IMR-90 (cell line): ENCODE results near the gene BCAP31. TPM values are rescaled to one million over a fixed set of nuclear protein-coding genes. Genes with fewer than 3 reads are reported as not detected.

Source experiments
- ATAC-seq: fragments of 200-7000 bp; cut with Tn5 transposase; 2 replicates; pipeline ENCODE4 v1.9.1; 2020; ENCODE audit warnings: low read depth, mild to moderate bottlenecking, moderate library complexity
- BruUV-seq: library from RNA; stranded (reverse); fragments of 400-500 nt; replicated peaks from 2 replicates; lab custom pipeline; 2021; lab: Mats Ljungman, UMichigan
- CTCF ChIA-PET: fragments of 300-600 bp; formaldehyde crosslinking; extraction: SDS; loops from one replicate; lab custom pipeline; 2021; ENCODE audit warnings: antibody characterized with exemption; lab: Yijun Ruan, JAX
- POLR2A ChIA-PET: fragments of 300-600 bp; sonication (Branson Sonifier 250); formaldehyde crosslinking; loops from one replicate; lab custom pipeline; 2022; ENCODE audit warnings: antibody characterized with exemption; ENCODE audit not compliant: unreplicated experiment; lab: Charles Lee
- DNase-seq: peaks from one replicate; pipeline ENCODE4 v3.0.0; 2013
- H2AFZ ChIP-seq: replicated peaks from 2 replicates; pipeline ENCODE3; 2013; ENCODE audit warnings: low read length, mild to moderate bottlenecking; ENCODE audit not compliant: poor library complexity
- H2AK5ac ChIP-seq: 2 replicates; pipeline ENCODE4 v1.6.1; 2013; ENCODE audit warnings: low read depth, low read length, inconsistent platforms
- H2AK9ac ChIP-seq: replicated peaks from 2 replicates; pipeline ENCODE3; 2013; ENCODE audit warnings: mild to moderate bottlenecking, low read depth, low read length, moderate library complexity; ENCODE audit not compliant: poor library complexity
- H2BK120ac ChIP-seq: 2 replicates; pipeline ENCODE4 v1.6.1; 2013; ENCODE audit warnings: low read depth, low read length, inconsistent platforms
- H2BK15ac ChIP-seq: 3 replicates; pipeline ENCODE4 v1.6.1; 2013; ENCODE audit warnings: low read depth, low read length, inconsistent platforms
- H2BK20ac ChIP-seq: 2 replicates; pipeline ENCODE4 v1.6.1; 2013; ENCODE audit warnings: low read depth, mild to moderate bottlenecking, inconsistent platforms, low read length, moderate library complexity
- H2BK5ac ChIP-seq: 2 replicates; pipeline ENCODE4 v1.6.1; 2013; ENCODE audit warnings: mild to moderate bottlenecking, low read depth, low read length, inconsistent platforms; ENCODE audit not compliant: poor library complexity, severe bottlenecking
- H3K14ac ChIP-seq: replicated peaks from 2 replicates; pipeline ENCODE4 v1.6.1; 2013; ENCODE audit warnings: low read depth, low read length, inconsistent platforms
- H3K18ac ChIP-seq: 2 replicates; pipeline ENCODE4 v1.6.1; 2013; ENCODE audit warnings: low read depth, low read length, control low read depth
- H3K23ac ChIP-seq: 2 replicates; pipeline ENCODE4 v1.6.1; 2013; ENCODE audit warnings: low read depth, low read length, inconsistent platforms
- H3K27ac ChIP-seq: 2 replicates; pipeline ENCODE4 v1.5.1; 2013; ENCODE audit warnings: mild to moderate bottlenecking, control low read depth, low read length; ENCODE audit not compliant: insufficient read depth
- H3K27me3 ChIP-seq: 2 replicates; pipeline ENCODE4 v1.6.1; 2013; ENCODE audit warnings: low read length; ENCODE audit not compliant: control insufficient read depth, insufficient read depth
- H3K36me3 ChIP-seq: 2 replicates; pipeline ENCODE4 v1.6.1; 2013; ENCODE audit warnings: low read length, mixed read lengths; ENCODE audit not compliant: control insufficient read depth, insufficient read depth
- H3K4ac ChIP-seq: 2 replicates; pipeline ENCODE4 v1.6.1; 2013; ENCODE audit warnings: low read depth, low read length, inconsistent platforms
- H3K4me1 ChIP-seq: 2 replicates; pipeline ENCODE4 v1.6.1; 2013; ENCODE audit warnings: low read length, mixed read lengths; ENCODE audit not compliant: control insufficient read depth, insufficient read depth
- H3K4me2 ChIP-seq: 2 replicates; pipeline ENCODE4 v1.6.1; 2013; ENCODE audit warnings: low read depth, mild to moderate bottlenecking, control low read depth, low read length, moderate library complexity
- H3K4me3 ChIP-seq: 2 replicates; pipeline ENCODE4 v1.5.1; 2013; ENCODE audit warnings: low read depth, mild to moderate bottlenecking, control low read depth, low read length, moderate library complexity; ENCODE audit not compliant: insufficient read depth
- H3K56ac ChIP-seq: 2 replicates; pipeline ENCODE4 v1.6.1; 2013; ENCODE audit warnings: low read length, inconsistent platforms; ENCODE audit not compliant: insufficient read depth; ENCODE audit errors: extremely low read depth
- H3K79me1 ChIP-seq, 2 experiments: 2 replicates each; pipeline ENCODE4 v1.6.1; 2013; ENCODE audit warnings: low read length in 2 of 2, inconsistent platforms in 1 of 2, low read depth in 1 of 2
- H3K9ac ChIP-seq: 2 replicates; pipeline ENCODE4 v1.6.1; 2013; ENCODE audit warnings: low read depth, low read length, control low read depth
- H3K9me1 ChIP-seq: 2 replicates; pipeline ENCODE4 v1.6.1; 2013; ENCODE audit warnings: low read length, inconsistent platforms; ENCODE audit not compliant: insufficient read depth
- H3K9me3 ChIP-seq: 2 replicates; pipeline ENCODE4 v1.6.1; 2013; ENCODE audit warnings: low read length; ENCODE audit not compliant: control insufficient read depth, insufficient read depth
- H4K20me1 ChIP-seq: 2 replicates; pipeline ENCODE4 v1.6.1; 2013; ENCODE audit warnings: low read length, inconsistent platforms; ENCODE audit not compliant: insufficient read depth
- H4K5ac ChIP-seq: 2 replicates; pipeline ENCODE4 v1.6.1; 2013; ENCODE audit warnings: mild to moderate bottlenecking, low read depth, low read length, control low read depth
- H4K8ac ChIP-seq, 2 experiments: 2 replicates each; pipeline ENCODE4 v1.6.1; 2013; ENCODE audit warnings: low read depth in 2 of 2, low read length in 2 of 2, control low read depth in 1 of 2, inconsistent platforms in 1 of 2
- H4K91ac ChIP-seq: 2 replicates; pipeline ENCODE4 v1.6.1; 2013; ENCODE audit warnings: low read depth, low read length, inconsistent platforms; ENCODE audit not compliant: insufficient read depth
- BHLHE40 ChIP-seq: fragments of 150-350 bp; IDR thresholded peaks from 2 replicates; pipeline ENCODE4 v1.6.1; 2016; ENCODE audit warnings: mild to moderate bottlenecking, low read depth, low read length
- CEBPB ChIP-seq: IDR thresholded peaks from 2 replicates; pipeline ENCODE4 v1.6.1; 2012; ENCODE audit warnings: low read depth, low read length, improper control_type of control experiment
- CHD1 ChIP-seq: IDR thresholded peaks from 2 replicates; pipeline ENCODE4 v1.6.1; 2012; ENCODE audit warnings: low read depth, low read length, improper control_type of control experiment
- ELK1 ChIP-seq: fragments of 150-350 bp; IDR thresholded peaks from 2 replicates; pipeline ENCODE4 v1.6.1; 2016; ENCODE audit warnings: low read depth, mild to moderate bottlenecking, low read length, moderate library complexity, borderline replicate concordance
- FOS ChIP-seq: fragments of 150-350 bp; IDR thresholded peaks from 2 replicates; pipeline ENCODE4 v1.6.1; 2016; ENCODE audit warnings: low read depth, low read length
- MAFK ChIP-seq: IDR thresholded peaks from 2 replicates; pipeline ENCODE4 v1.6.1; 2012; ENCODE audit warnings: low read depth, low read length, improper control_type of control experiment
- MAZ ChIP-seq: IDR thresholded peaks from 2 replicates; pipeline ENCODE4 v1.6.1; 2012; ENCODE audit warnings: low read depth, mild to moderate bottlenecking, low read length, improper control_type of control experiment, moderate library complexity, borderline replicate concordance
- MXI1 ChIP-seq: IDR thresholded peaks from 2 replicates; pipeline ENCODE4 v1.6.1; 2012; ENCODE audit warnings: low read depth, mild to moderate bottlenecking, low read length, moderate library complexity, borderline replicate concordance
- NFE2L2 ChIP-seq: fragments of 150-350 bp; IDR thresholded peaks from 2 replicates; pipeline ENCODE4 v1.6.1; 2016; ENCODE audit warnings: low read depth, mild to moderate bottlenecking, low read length
- POLR2A ChIP-seq: IDR thresholded peaks from 2 replicates; pipeline ENCODE4 v1.6.1; 2012; ENCODE audit warnings: mild to moderate bottlenecking, low read depth, low read length
- RAD21 ChIP-seq: IDR thresholded peaks from 2 replicates; pipeline ENCODE4 v1.6.1; 2012; ENCODE audit warnings: low read length, improper control_type of control experiment
- RCOR1 ChIP-seq: IDR thresholded peaks from 2 replicates; pipeline ENCODE4 v1.6.1; 2012; ENCODE audit warnings: mild to moderate bottlenecking, low read length, improper control_type of control experiment; ENCODE audit not compliant: insufficient replicate concordance
- RFX5 ChIP-seq: IDR thresholded peaks from 2 replicates; pipeline ENCODE4 v1.8.0; 2012; ENCODE audit warnings: low read depth, mild to moderate bottlenecking, low read length, moderate library complexity
- SMC3 ChIP-seq: fragments of 150-350 bp; IDR thresholded peaks from 2 replicates; pipeline ENCODE4 v1.6.1; 2016; ENCODE audit warnings: low read depth, mild to moderate bottlenecking, antibody characterized with exemption, low read length, moderate library complexity
- USF2 ChIP-seq: fragments of 150-350 bp; IDR thresholded peaks from 2 replicates; pipeline ENCODE4 v1.6.1; 2017; ENCODE audit warnings: mild to moderate bottlenecking, antibody characterized with exemption, low read length, low read depth
- WGBS, 2 experiments: methylation state at CpG; one replicate each; pipeline versions ENCODE4 v1.1.5 to v1.1.7; 2013; ENCODE audit warnings: missing lambda C conversion rate in 2 of 2; ENCODE audit not compliant: insufficient read length in 1 of 2; ENCODE audit errors: extremely low coverage in 2 of 2; 5-methylcytosine and 5-hydroxymethylcytosine counted together
- dilution Hi-C: fragments of 300-500 bp; cut with HindIII; formaldehyde crosslinking; loops from one replicate; pipeline ENCODE4 v1.14.3; 2018; ENCODE audit warnings: low sequenced_read_pairs; ENCODE audit not compliant: unreplicated experiment
- in situ Hi-C: fragments of 300-500 bp; cut with MboI; formaldehyde crosslinking; loops from 3 replicates; pipeline ENCODE4 v1.14.3; 2019; ENCODE audit warnings: low sequenced_read_pairs, inconsistent platforms, mixed read lengths
- intact Hi-C: fragments of 100-400 bp; cut with micrococcal nuclease; formaldehyde crosslinking; loops from 2 replicates; pipeline ENCODE4 v1.10.0; 2022
- polyA plus RNA-seq, 3 experiments: library from polyadenylated mRNA; depleted of rRNA; stranded (reverse); fragments of >200 nt; gene quantifications; 2 replicates each; pipeline ENCODE4 v1.2.3, GENCODE V29; 2012; ENCODE audit warnings: low replicate concordance in 1 of 3
- total RNA-seq: library from RNA; depleted of rRNA; stranded (reverse); fragments of >200 nt; gene quantifications from 2 replicates; pipeline ENCODE4 v1.2.3, GENCODE V29; 2012
- TF ChIP-seq, protein P1 (sequence below): conservative IDR thresholded peaks from 2 replicates; pipeline ENCODE4 v1.5.1; 2012; ENCODE audit warnings: mild to moderate bottlenecking, low read depth, low read length, improper control_type of control experiment

The BCAP31 gene
- total and polyA plus RNA-seq, 2 of the 4 experiments (the other 2 are of a cell fraction) = 125 to 244 TPM

DNA sequence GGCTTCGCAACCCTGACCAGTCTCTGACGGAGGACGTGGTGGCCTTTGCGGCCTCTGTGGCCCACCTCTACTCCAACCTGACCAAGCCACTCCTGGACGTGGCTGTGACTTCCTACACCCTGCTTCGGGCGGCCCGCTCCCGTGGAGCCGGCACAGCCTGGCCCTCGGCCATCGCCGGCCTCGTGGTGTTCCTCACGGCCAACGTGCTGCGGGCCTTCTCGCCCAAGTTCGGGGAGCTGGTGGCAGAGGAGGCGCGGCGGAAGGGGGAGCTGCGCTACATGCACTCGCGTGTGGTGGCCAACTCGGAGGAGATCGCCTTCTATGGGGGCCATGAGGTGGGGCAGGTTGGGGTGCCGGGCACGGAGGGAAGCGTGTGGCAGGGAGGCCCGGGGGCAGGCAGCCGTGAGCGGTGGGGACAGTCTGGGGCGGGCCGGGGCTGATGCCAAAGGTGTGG is 1.7 kb upstream of the BCAP31 start:
- H3K27me3 ChIP-seq = no peaks in the 10 kb centered on the region
- H3K4me2 ChIP-seq = no peak overlapping the region; the same call in 1 of the 2 replicates
- no peak overlapping the region; the same call in 1 of the 2 replicates for H3K18ac ChIP-seq
- no peak overlapping the region for H4K5ac ChIP-seq
- H3K14ac ChIP-seq = no peak overlapping the region; the same call in 1 of the 2 replicates
- H3K9me1 ChIP-seq = 0 out of 2 replicates have a peak, but pooled peaks cover 5% of the 10 kb centered on the region
- POLR2A ChIA-PET = no interaction called here
- CTCF ChIA-PET = no interaction called here
- TF ChIP-seq RFX5 = no peak
- TF ChIP-seq CHD1 = no peak
- no peak for TF ChIP-seq USF2
- TF ChIP-seq, protein P1, sequence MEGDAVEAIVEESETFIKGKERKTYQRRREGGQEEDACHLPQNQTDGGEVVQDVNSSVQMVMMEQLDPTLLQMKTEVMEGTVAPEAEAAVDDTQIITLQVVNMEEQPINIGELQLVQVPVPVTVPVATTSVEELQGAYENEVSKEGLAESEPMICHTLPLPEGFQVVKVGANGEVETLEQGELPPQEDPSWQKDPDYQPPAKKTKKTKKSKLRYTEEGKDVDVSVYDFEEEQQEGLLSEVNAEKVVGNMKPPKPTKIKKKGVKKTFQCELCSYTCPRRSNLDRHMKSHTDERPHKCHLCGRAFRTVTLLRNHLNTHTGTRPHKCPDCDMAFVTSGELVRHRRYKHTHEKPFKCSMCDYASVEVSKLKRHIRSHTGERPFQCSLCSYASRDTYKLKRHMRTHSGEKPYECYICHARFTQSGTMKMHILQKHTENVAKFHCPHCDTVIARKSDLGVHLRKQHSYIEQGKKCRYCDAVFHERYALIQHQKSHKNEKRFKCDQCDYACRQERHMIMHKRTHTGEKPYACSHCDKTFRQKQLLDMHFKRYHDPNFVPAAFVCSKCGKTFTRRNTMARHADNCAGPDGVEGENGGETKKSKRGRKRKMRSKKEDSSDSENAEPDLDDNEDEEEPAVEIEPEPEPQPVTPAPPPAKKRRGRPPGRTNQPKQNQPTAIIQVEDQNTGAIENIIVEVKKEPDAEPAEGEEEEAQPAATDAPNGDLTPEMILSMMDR = no peak
- no peak for TF ChIP-seq RAD21
- no peak for TF ChIP-seq MAZ
- no peak for TF ChIP-seq CEBPB
- no peak for TF ChIP-seq SMC3
- TF ChIP-seq POLR2A = no peak
- no peak for TF ChIP-seq MXI1
- no peak for TF ChIP-seq NFE2L2
- no peak for TF ChIP-seq RCOR1
- no peak for TF ChIP-seq FOS
- TF ChIP-seq ELK1 = no peak
- TF ChIP-seq BHLHE40 = no peak
- TF ChIP-seq MAFK = no peak
- peak overlapping the region; percentile 85 for H2AK9ac ChIP-seq
- H4K8ac ChIP-seq = peak overlapping the region; percentile 83 to 85; a peak in 2 of 4 replicates
- in situ Hi-C loops = no loop called here
- H3K36me3 ChIP-seq = peaks cover 2% of the 10 kb centered on the region; the same call in 1 of the 2 replicates
- H4K20me1 ChIP-seq = peaks cover 14% of the 10 kb centered on the region
- H2BK120ac ChIP-seq = peak overlapping the region; percentile 75; the same call in 1 of the 2 replicates
- DNase-seq = no peak
- H3K9me3 ChIP-seq = no peaks in the 10 kb centered on the region
- no peak overlapping the region; the same call in 1 of the 2 replicates for H4K91ac ChIP-seq
- peak overlapping the region; percentile 71 for H3K27ac ChIP-seq
- H3K4ac ChIP-seq = peak overlapping the region; percentile 49; the same call in 1 of the 2 replicates
- 93% methylated on average over 15 of the region's 35 CpGs; no CpG with 5 or more reads in 1 of the 2 experiments for WGBS, 2 experiments
- dilution Hi-C loops = no loop called here
- H2AK5ac ChIP-seq = peak overlapping the region; percentile 51; the same call in 1 of the 2 replicates
- no peak overlapping the region for H2BK20ac ChIP-seq
- H3K4me1 ChIP-seq = peaks cover 17% of the 10 kb centered on the region
- no TSS peak for BruUV-seq
- peak overlapping the region; percentile 19 for H2AFZ ChIP-seq
- H3K79me1 ChIP-seq = peaks cover 0 to 28% of the 10 kb centered on the region in 2 experiments; a peak in 2 of 4 replicates
- H3K4me3 ChIP-seq = no peak overlapping the region
- H2BK5ac ChIP-seq = peak overlapping the region; percentile 85
- no peak overlapping the region for H3K9ac ChIP-seq
- ATAC-seq = no peak
- H2BK15ac ChIP-seq = no peak overlapping the region
- intact Hi-C loops = no loop called here
- H3K56ac ChIP-seq = no peak overlapping the region
- no peak overlapping the region for H3K23ac ChIP-seq
